HG03469 (cell line): Measurements from ENCODE around the gene CLPSL2.
"Not testable (repeated sequence)": the region's sequence is repeated elsewhere in the genome, so short reads cannot be mapped to it uniquely, and the experiment has no call there.

ENCODE experiments used
- ATAC-seq: cut with Tn5 transposase; IDR thresholded peaks from one replicate; pipeline ENCODE4 v1.9.1; 2021; ENCODE audit warnings: mild to moderate bottlenecking, moderate library complexity, moderate number of reproducible peaks; ENCODE audit not compliant: unreplicated experiment

CLPSL2 gene

GRCh38 chr6:35776364-35777215 lies at the start of gene CLPSL2:
Gene CLPSL2, plus strand, starts transcription at chr6:35776598. Its CDS starts 21 bp downstream, at chr6:35776619.
- ATAC-seq: no peak

- ATAC-seq: no peak
These were observed 49.0 kb upstream of the CLPSL2 start for GRCh38 chr6:35727231-35727934.

- ATAC-seq: no peak
These were observed 48.3 kb upstream of the CLPSL2 start for GRCh38 chr6:35727935-35728682.

GRCh38 chr6:35728683-35729678 lies 47.4 kb upstream of the CLPSL2 start:
- no peak for ATAC-seq

- ATAC-seq: no peak
These were observed 46.7 kb upstream of the CLPSL2 start for GRCh38 chr6:35729722-35730121.

- no peak for ATAC-seq
These were observed 45.5 kb upstream of the CLPSL2 start for GRCh38 chr6:35730745-35731413.

GRCh38 chr6:35731414-35731735 lies 45.0 kb upstream of the CLPSL2 start:
- ATAC-seq: no peak

GRCh38 chr6:35731736-35732532 lies 44.5 kb upstream of the CLPSL2 start:
- ATAC-seq: no peak

- no peak for ATAC-seq
These were observed 42.8 kb upstream of the CLPSL2 start for GRCh38 chr6:35733633-35734032.

- ATAC-seq: not testable (repeated sequence)
These were observed 42.1 kb upstream of the CLPSL2 start for GRCh38 chr6:35734319-35734718.

GRCh38 chr6:35735452-35735851 lies 40.9 kb upstream of the CLPSL2 start:
- ATAC-seq: no peak

GRCh38 chr6:35736253-35736894 lies 40.0 kb upstream of the CLPSL2 start:
- no peak for ATAC-seq

GRCh38 chr6:35736982-35737412 lies 39.4 kb upstream of the CLPSL2 start, which contains the start of gene ARMC12:
Gene ARMC12, plus strand, starts transcription at chr6:35737032. Its CDS starts 77 bp downstream, at chr6:35737109.
- no peak for ATAC-seq

GRCh38 chr6:35737413-35738211 lies 38.8 kb upstream of the CLPSL2 start:
- ATAC-seq: no peak

- ATAC-seq: no peak
These were observed 36.5 kb upstream of the CLPSL2 start for GRCh38 chr6:35739645-35740524.

GRCh38 chr6:35742842-35743241 lies 33.6 kb upstream of the CLPSL2 start:
- ATAC-seq: no peak

- no peak for ATAC-seq
These were observed 30.9 kb upstream of the CLPSL2 start for GRCh38 chr6:35745509-35745908.
